ENCODE results near the gene KDM7A. TPM values are rescaled to one million over a fixed set of nuclear protein-coding genes. Genes with fewer than 3 reads are reported as not detected.

KDM7A gene
- total and polyA plus RNA-seq, 2 of the 8 experiments (the other 6 are each of a cell fraction or from before 2014, with no cell fraction given): 2.2 to 12.5 TPM

GRCh38 chr7:140121326-140121725 lies 55.5 kb downstream of the KDM7A start:
- H4K5ac ChIP-seq (ENCODE audit: insufficient read length, low read depth, low read length): no peak overlapping the region
- no peak overlapping the region for H3K9ac ChIP-seq (replicated peaks in 1 of 4; ENCODE audit: extremely low read depth in 1 of 4, low read depth in 3 of 4, low read length in 3 of 4)
- H2BK20ac ChIP-seq (ENCODE audit: low read length): no peak overlapping the region
- WGBS, 2 experiments (ENCODE audit: extremely low coverage in 1 of 2, insufficient coverage in 1 of 2, insufficient read length in 1 of 2, insufficient replicate concordance in 2 of 2, low coverage in 1 of 2, low lambda C conversion rate in 2 of 2, missing lambda C conversion rate in 1 of 2): 84% methylated on average over 4 of the region's 4 CpGs; no CpG with 5 or more reads in 1 of the 2 experiments
- H3K36me3 ChIP-seq (ENCODE audit: control insufficient read depth in 2 of 4, insufficient read depth in 4 of 4, low read length in 3 of 4): peaks cover 0 to 2% (median 0%) of the 10 kb centered on the region in 4 experiments; a peak in 1 of 8 replicates
- no peak overlapping the region for H2BK120ac ChIP-seq (replicated peaks; ENCODE audit: low read depth, low read length)
- no peak overlapping the region for H2BK15ac ChIP-seq (ENCODE audit: low read length)
- no peak overlapping the region for H3K4me3 ChIP-seq (ENCODE audit: extremely low read depth in 1 of 4, insufficient read depth in 2 of 4, low read depth in 3 of 4, low read length in 4 of 4)
- no peak overlapping the region for H3K56ac ChIP-seq (replicated peaks; ENCODE audit: insufficient read length, low read depth, low read length)
- DNase-seq (ENCODE audit: low read depth in 1 of 2, low spot score in 2 of 2) (no peak), FAIRE-seq (no peak)
- H3K23me2 ChIP-seq (ENCODE audit: low read depth, low read length): no peaks in the 10 kb centered on the region
- H3K18ac ChIP-seq (ENCODE audit: extremely low read depth, low read length): no peak overlapping the region
- no peak overlapping the region for H3K4me2 ChIP-seq (ENCODE audit: insufficient read depth in 1 of 2, low read depth in 2 of 2, low read length in 2 of 2)
- H2AK5ac ChIP-seq (ENCODE audit: low read depth, low read length): no peak overlapping the region
- POLR2A ChIA-PET (ENCODE audit: partially characterized antibody): no interaction called here
- H3K79me1 ChIP-seq (ENCODE audit: low read depth, low read length): no peaks in the 10 kb centered on the region
- H4K20me1 ChIP-seq (replicated peaks in 1 of 2; ENCODE audit: control insufficient read depth in 1 of 2, insufficient read depth in 2 of 2, low read length in 2 of 2): no peaks in the 10 kb centered on the region
- CTCF ChIA-PET (ENCODE audit: partially characterized antibody): no interaction called here
- no peaks in the 10 kb centered on the region for H3K79me2 ChIP-seq (ENCODE audit: control insufficient read depth in 1 of 2, insufficient read depth in 2 of 2, low read length in 2 of 2)
- H3K23ac ChIP-seq (ENCODE audit: insufficient read length): no peak overlapping the region
- H3K27me3 ChIP-seq (replicated peaks in 1 of 4; ENCODE audit: control insufficient read depth in 3 of 4, extremely low read depth in 1 of 4, insufficient read depth in 3 of 4, low read length in 3 of 4): no peaks in the 10 kb centered on the region
- no peaks in the 10 kb centered on the region for H3K4me1 ChIP-seq (replicated peaks in 1 of 4; ENCODE audit: control insufficient read depth in 3 of 4, insufficient read depth in 4 of 4, low read length in 3 of 4)
- no peak overlapping the region for H2BK5ac ChIP-seq (ENCODE audit: low read depth, low read length)
- H3K9me3 ChIP-seq (ENCODE audit: insufficient read depth in 2 of 2, low read depth in 1 of 2, low read length in 1 of 2): no peaks in the 10 kb centered on the region
- H2AFZ ChIP-seq (ENCODE audit: low read length): no peak overlapping the region
- no peak overlapping the region for H4K91ac ChIP-seq (replicated peaks; ENCODE audit: insufficient read length, low read length)
- no peak overlapping the region for H3K27ac ChIP-seq (ENCODE audit: low read depth, low read length)
- no peak overlapping the region for H3K4ac ChIP-seq (replicated peaks; ENCODE audit: insufficient read length, low read depth, low read length)
- H3K14ac ChIP-seq (ENCODE audit: insufficient read length): no peak overlapping the region
- H2BK12ac ChIP-seq (ENCODE audit: low read depth, low read length): no peak overlapping the region
- no peak overlapping the region for H4K8ac ChIP-seq (ENCODE audit: extremely low read depth, insufficient read depth, low read length)
- no peak for TF ChIP-seq ATF2 (IDR thresholded peaks at IDR 0.05; ENCODE audit: low read length)
- TF ChIP-seq MAX (IDR thresholded peaks at IDR 0.05): no peak
- no peak for TF ChIP-seq EZH2 (IDR thresholded peaks at IDR 0.05; ENCODE audit: low read depth, low read length, severe bottlenecking)
- no peak for TF ChIP-seq SIN3A (conservative IDR thresholded peaks at IDR 0.05 in 1 of 2, IDR thresholded peaks at IDR 0.05 in 1 of 2; ENCODE audit: low read depth in 1 of 2, low read length in 2 of 2)
- no peak for TF ChIP-seq KDM5A (IDR thresholded peaks at IDR 0.05; ENCODE audit: low read length)
- no peak for TF ChIP-seq SRF (IDR thresholded peaks at IDR 0.05; ENCODE audit: low read depth, low read length)
- no peak for TF ChIP-seq GABPA (IDR thresholded peaks at IDR 0.05; ENCODE audit: borderline replicate concordance, insufficient read depth, low read length)
- no peak for TF ChIP-seq TAF7 (optimal IDR thresholded peaks at IDR 0.05; ENCODE audit: borderline replicate concordance, low read depth, low read length)
- no peak for TF ChIP-seq RFX5 (IDR thresholded peaks at IDR 0.05; ENCODE audit: borderline replicate concordance, low read depth, low read length)
- no peak for TF ChIP-seq PHF8 (conservative IDR thresholded peaks at IDR 0.05; ENCODE audit: low read depth, low read length)
